ENCODE results near the gene TGFBR2.

The TGFBR2 gene

GRCh38 chr3:30719536-30719935 is 113.1 kb downstream of the TGFBR2 start:
- no peak for DNase-seq (ENCODE audit: low read depth)

GRCh38 chr3:30720586-30721313 is 114.3 kb downstream of the TGFBR2 start:
- DNase-seq (ENCODE audit: low read depth): no peak

- no peak for DNase-seq (ENCODE audit: low read depth)
These were observed 114.9 kb downstream of the TGFBR2 start for GRCh38 chr3:30721314-30721634.

GRCh38 chr3:30723211-30723610 is 116.8 kb downstream of the TGFBR2 start:
- DNase-seq (ENCODE audit: low read depth): no peak

- DNase-seq (ENCODE audit: low read depth): no peak
These were observed 118.5 kb downstream of the TGFBR2 start for GRCh38 chr3:30724863-30725262.

DNA sequence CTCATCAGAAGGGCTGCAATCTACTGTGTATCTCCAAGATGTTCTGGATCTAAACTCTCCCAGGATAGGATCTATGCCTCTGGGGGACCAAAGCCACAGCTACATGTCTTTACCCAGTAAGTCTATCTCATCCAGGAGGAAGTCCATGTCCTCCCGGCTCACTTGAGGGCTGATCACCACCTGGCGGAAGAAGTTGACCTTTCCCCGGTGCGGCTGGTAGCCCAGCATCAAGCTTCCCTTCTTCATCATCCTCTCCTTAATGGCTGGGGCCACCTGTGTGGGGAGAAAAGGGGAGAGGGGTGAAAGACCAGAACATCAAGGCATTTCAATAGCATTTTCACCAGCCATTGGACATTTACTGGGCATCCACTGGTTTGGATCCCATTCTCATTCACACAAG is 121.7 kb downstream of the TGFBR2 start:
- DNase-seq (ENCODE audit: low read depth): no peak

- no peak for DNase-seq (ENCODE audit: low read depth)
These were observed 123.1 kb downstream of the TGFBR2 start for GRCh38 chr3:30729512-30729911.

- no peak for DNase-seq (ENCODE audit: low read depth)
These were observed 123.5 kb downstream of the TGFBR2 start for GRCh38 chr3:30729936-30730335.

- DNase-seq (ENCODE audit: low read depth): no peak
These were observed 124.6 kb downstream of the TGFBR2 start for GRCh38 chr3:30730967-30731366.

GRCh38 chr3:30733209-30733608 is 126.8 kb downstream of the TGFBR2 start:
- DNase-seq (ENCODE audit: low read depth): no peak

DNA sequence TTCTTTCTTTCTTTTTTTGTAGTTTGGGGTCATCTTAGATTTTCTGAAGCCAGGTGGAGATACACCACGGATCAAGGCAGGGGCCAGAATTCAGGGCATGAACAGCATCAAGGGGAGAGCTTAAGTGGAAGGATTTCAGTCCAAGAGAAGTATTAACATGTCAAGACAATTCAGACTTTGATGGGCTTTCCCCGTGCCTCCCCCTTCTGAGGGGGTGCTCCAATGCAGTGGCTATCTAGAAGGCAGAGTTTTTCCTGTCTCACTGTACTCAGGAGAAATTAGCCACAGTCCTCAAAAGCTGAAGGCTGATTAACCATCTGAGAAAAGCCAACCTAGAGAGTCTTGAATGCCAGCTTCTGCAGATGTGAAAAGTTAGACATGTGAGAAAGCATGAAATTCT is 127.3 kb downstream of the TGFBR2 start:
- no peak for DNase-seq (ENCODE audit: low read depth)

- no peak for DNase-seq (ENCODE audit: low read depth)
These were observed 131.5 kb downstream of the TGFBR2 start for GRCh38 chr3:30737743-30738499.

- no peak for DNase-seq (ENCODE audit: low read depth)
These were observed 132.2 kb downstream of the TGFBR2 start for GRCh38 chr3:30738605-30739004.

GRCh38 chr3:30741889-30742288 is 135.5 kb downstream of the TGFBR2 start:
- DNase-seq (ENCODE audit: low read depth): no peak

DNA sequence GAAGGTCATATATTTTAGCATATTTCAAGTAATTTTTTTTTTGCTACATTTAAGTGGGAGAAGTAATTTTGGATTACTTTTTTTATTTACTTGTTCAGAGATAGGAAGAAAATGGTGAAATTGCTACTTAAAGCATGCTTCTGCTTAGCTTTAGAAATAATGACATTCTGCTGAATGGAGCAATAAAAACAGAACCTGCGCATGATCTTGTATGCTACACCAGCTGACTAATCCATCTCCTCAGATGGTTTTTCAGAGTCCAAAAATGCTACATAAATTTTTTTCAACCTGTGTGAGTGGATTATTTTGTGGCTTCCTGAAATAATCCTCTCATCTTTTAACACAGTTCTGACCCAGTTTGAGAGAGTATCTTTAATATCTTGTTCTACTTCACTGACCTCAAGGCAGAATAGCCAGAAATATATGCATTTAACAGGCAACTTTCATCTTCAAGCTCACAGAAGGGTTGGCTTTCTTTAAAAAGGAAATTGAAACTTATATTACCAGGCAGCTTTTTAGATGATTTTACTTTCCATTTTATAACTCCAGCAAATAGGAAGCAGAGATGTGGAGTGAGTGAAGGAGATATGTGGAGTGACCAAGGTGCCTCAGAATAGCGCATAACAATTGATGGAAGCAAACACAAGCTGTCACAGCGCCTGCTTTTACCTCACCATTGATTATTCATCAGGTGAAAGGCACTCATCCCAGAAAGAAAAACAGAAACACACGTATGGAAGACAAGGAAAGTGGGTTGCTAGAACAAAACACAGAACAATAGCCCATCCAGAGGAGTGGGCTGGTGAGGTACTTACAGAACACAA is 136.6 kb downstream of the TGFBR2 start:
- no peak for DNase-seq (ENCODE audit: low read depth)

Measured in stimulated activated CD8-positive, alpha-beta memory T cell treated with anti-CD3 and anti-CD28 coated beads, Interleukin-4, amount 100 ng/mL, for 24 hours (primary cell).